ENCODE measurements around the gene PAEP. TPM values are rescaled to one million over a fixed set of nuclear protein-coding genes. Genes with fewer than 3 reads are reported as not detected.

PAEP gene
- total and polyA plus RNA-seq, 12 donors, result not detected

- TF ChIP-seq CTCF (IDR thresholded peaks at IDR 0.05), result no peak
- peaks cover 0 to 20% (median 4%) of the 10 kb centered on the region in 7 donors for H3K27me3 ChIP-seq
- no peaks in the 10 kb centered on the region for H3K4me1 ChIP-seq
- intact Hi-C loops (cut with DNase I), result no loop called here
- no peak overlapping the region for H3K4me3 ChIP-seq
- DNase-seq, result no peak
- WGBS, 2 donors, result 81 to 84% methylated on average over 25 of the region's 25 CpGs
- H3K9me3 ChIP-seq, result peaks cover 0 to 14% (median 0%) of the 10 kb centered on the region in 11 donors
- no peaks in the 10 kb centered on the region for H3K36me3 ChIP-seq
- no peak for ATAC-seq
- no peak overlapping the region for H3K27ac ChIP-seq
Observed at GRCh38 chr9:135590486-135591079, 29.0 kb downstream of the PAEP start.

GRCh38 chr9:135591506-135592330 lies 30.2 kb downstream of the PAEP start:
- Histone ChIP-seq H3K9me3 (peaks cover 0 to 15% (median 0%) of the 10 kb centered on the region in 11 donors), H3K4me3 (no peak overlapping the region), H3K27ac (no peak overlapping the region), H3K36me3 (no peaks in the 10 kb centered on the region), H3K4me1 (no peaks in the 10 kb centered on the region), H3K27me3 (peaks cover 0 to 22% (median 4%) of the 10 kb centered on the region in 7 donors)
- DNase-seq, result no peak
- whole genome bisulfite sequencing, 2 donors, result 73 to 76% methylated on average over 22 of the region's 22 CpGs
- no peak for TF ChIP-seq CTCF (IDR thresholded peaks at IDR 0.05)
- intact Hi-C loops (cut with DNase I), result no loop called here
- peak in 1 of 8 donors; percentile 15 for ATAC-seq

- Histone ChIP-seq H3K27ac (no peak overlapping the region), H3K4me3 (no peak overlapping the region), H3K36me3 (no peaks in the 10 kb centered on the region), H3K9me3 (peaks cover 0 to 15% (median 0%) of the 10 kb centered on the region in 11 donors), H3K4me1 (no peaks in the 10 kb centered on the region), H3K27me3 (peaks cover 0 to 25% (median 6%) of the 10 kb centered on the region in 7 donors)
- TF ChIP-seq CTCF (IDR thresholded peaks at IDR 0.05), result no peak
- 59 to 71% methylated on average over 5 of the region's 5 CpGs for WGBS, 2 donors
- DNase-seq, result no peak
- intact Hi-C loops (cut with DNase I), result no loop called here
- ATAC-seq, result no peak
Observed at GRCh38 chr9:135592331-135592590, 30.7 kb downstream of the PAEP start.

GRCh38 chr9:135592625-135593024 lies 31.1 kb downstream of the PAEP start:
- 81 to 88% methylated on average over 12 to 13 of the region's 13 CpGs for WGBS, 2 donors

More at GRCh38 chr9:135592625-135593024, 31.1 kb downstream of the PAEP start:
- Histone ChIP-seq H3K4me1 (no peaks in the 10 kb centered on the region), H3K27me3 (peaks cover under 1 to 28% (median 6%) of the 10 kb centered on the region in 7 donors), H3K9me3 (peaks cover 0 to 15% (median 0%) of the 10 kb centered on the region in 11 donors), H3K36me3 (no peaks in the 10 kb centered on the region), H3K27ac (no peak overlapping the region), H3K4me3 (no peak overlapping the region)
- intact Hi-C loops (cut with DNase I), result no loop called here
- no peak for TF ChIP-seq CTCF (IDR thresholded peaks at IDR 0.05)
- ATAC-seq (no peak), DNase-seq (no peak)
